ENCODE results near the gene TPCN1.

Gene TPCN1

GRCh38 chr12:113260636-113261300 lies 39.5 kb downstream of the TPCN1 start:
- H3K4me3 ChIP-seq (ENCODE audit: control insufficient read depth, low read depth, low read length) = no peak overlapping the region
- no peak for TF ChIP-seq CTCF (IDR thresholded peaks at IDR 0.05; ENCODE audit: control insufficient read depth, insufficient read depth, low read depth, low read length, missing control alignments)
- DNase-seq (ENCODE audit: low read depth) = no peak

GRCh38 chr12:113261847-113262470 lies 40.7 kb downstream of the TPCN1 start:
- TF ChIP-seq CTCF (IDR thresholded peaks at IDR 0.05; ENCODE audit: control insufficient read depth, insufficient read depth, low read depth, low read length, missing control alignments) = no peak
- DNase-seq (ENCODE audit: low read depth) = no peak
- no peak overlapping the region for H3K4me3 ChIP-seq (ENCODE audit: control insufficient read depth, low read depth, low read length)

GRCh38 chr12:113262710-113263109 lies 41.4 kb downstream of the TPCN1 start:
- peak; percentile 8 for DNase-seq (ENCODE audit: low read depth)
- TF ChIP-seq CTCF (IDR thresholded peaks at IDR 0.05; ENCODE audit: control insufficient read depth, insufficient read depth, low read depth, low read length, missing control alignments) = no peak
- no peak overlapping the region for H3K4me3 ChIP-seq (ENCODE audit: control insufficient read depth, low read depth, low read length)

GRCh38 chr12:113263431-113263963 lies 42.2 kb downstream of the TPCN1 start:
- no peak overlapping the region for H3K4me3 ChIP-seq (ENCODE audit: control insufficient read depth, low read depth, low read length)
- DNase-seq (ENCODE audit: low read depth) = no peak
- no peak for TF ChIP-seq CTCF (IDR thresholded peaks at IDR 0.05; ENCODE audit: control insufficient read depth, insufficient read depth, low read depth, low read length, missing control alignments)

- H3K4me3 ChIP-seq (ENCODE audit: control insufficient read depth, low read depth, low read length) = no peak overlapping the region
- TF ChIP-seq CTCF (IDR thresholded peaks at IDR 0.05; ENCODE audit: control insufficient read depth, insufficient read depth, low read depth, low read length, missing control alignments) = no peak
- DNase-seq (ENCODE audit: low read depth) = no peak
Measured at GRCh38 chr12:113266106-113266895, 45.0 kb downstream of the TPCN1 start.

- no peak overlapping the region for H3K4me3 ChIP-seq (ENCODE audit: control insufficient read depth, low read depth, low read length)
- no peak for DNase-seq (ENCODE audit: low read depth)
- TF ChIP-seq CTCF (IDR thresholded peaks at IDR 0.05; ENCODE audit: control insufficient read depth, insufficient read depth, low read depth, low read length, missing control alignments) = no peak
Measured at GRCh38 chr12:113267621-113268020, 46.4 kb downstream of the TPCN1 start.
